NCI-H345 (cell line): ENCODE results near the gene BABAM2.
A peak's percentile ranks its signal among the peaks of the same experiment; 100 is the strongest.
"Not testable (repeated sequence)": the region's sequence is repeated elsewhere in the genome, so short reads cannot be mapped to it uniquely, and the experiment has no call there.

Source experiments
- DNase-seq: peaks from one replicate; lab custom pipeline; 2025; lab: John Stamatoyannopoulos, UW

The BABAM2 gene

GRCh38 chr2:27978761-27979160 lies 88.2 kb downstream of the BABAM2 start:
- DNase-seq = not testable (repeated sequence)

GRCh38 chr2:27980242-27980641 lies 89.7 kb downstream of the BABAM2 start:
- no peak for DNase-seq

DNA sequence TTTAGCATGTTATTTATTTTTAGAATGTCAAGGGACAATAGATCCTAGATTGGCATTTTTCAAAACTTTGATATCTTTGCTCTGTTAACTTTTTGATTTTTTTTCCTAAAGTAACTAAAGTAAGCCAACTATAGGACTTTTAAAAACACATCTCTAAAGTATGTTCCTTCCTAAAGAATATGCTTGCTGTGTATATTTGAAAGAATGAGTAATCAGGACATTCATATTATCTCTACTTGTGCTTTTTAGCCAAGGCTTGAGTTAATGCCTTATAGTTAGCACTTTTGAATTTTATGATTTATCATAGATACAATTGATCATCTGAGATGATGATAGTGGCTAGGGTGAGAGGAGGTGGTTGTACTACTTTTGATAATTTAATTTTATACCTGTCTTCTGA lies 93.6 kb downstream of the BABAM2 start:
- no peak for DNase-seq

GRCh38 chr2:27988306-27988705 lies 97.8 kb downstream of the BABAM2 start:
- DNase-seq = no peak

DNA sequence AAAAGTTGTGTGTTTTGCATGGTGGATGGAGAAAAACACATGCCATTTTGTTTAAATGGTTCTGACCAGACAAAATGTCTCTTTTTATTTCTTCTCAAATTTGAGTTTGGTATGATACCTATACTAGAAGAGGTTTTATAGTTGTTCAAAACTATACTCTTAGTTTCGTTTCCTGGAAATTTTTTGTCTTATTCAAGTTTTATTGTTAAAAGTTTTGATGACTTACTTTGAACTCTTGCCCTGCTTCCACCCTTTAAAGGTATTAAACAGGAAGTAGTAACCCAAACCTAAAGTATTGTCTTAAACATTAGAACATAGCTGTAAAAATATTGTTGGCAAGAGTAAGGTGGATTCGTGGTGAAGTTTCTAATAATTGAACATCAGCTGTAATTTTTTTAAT lies 98.2 kb downstream of the BABAM2 start:
- no peak for DNase-seq

DNA sequence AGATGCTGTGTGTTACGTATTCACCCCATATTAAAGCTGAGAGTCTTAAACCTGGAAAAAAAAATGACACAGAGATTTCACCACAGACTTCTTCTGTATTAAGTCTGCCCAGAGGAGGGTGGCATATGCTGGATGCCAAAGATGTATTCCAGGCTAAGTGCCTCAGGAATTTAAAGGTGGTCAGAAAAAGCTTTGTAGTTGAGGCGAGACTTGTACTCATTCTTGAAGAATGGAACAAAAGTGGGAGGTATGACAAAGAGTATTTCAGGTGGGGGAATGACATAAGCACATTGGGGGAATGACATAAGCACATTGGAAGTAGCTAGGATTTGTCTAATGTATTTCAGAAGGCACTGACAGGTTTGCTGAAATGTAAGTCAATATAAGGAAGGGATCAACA lies 98.6 kb downstream of the BABAM2 start:
- no peak for DNase-seq

DNA sequence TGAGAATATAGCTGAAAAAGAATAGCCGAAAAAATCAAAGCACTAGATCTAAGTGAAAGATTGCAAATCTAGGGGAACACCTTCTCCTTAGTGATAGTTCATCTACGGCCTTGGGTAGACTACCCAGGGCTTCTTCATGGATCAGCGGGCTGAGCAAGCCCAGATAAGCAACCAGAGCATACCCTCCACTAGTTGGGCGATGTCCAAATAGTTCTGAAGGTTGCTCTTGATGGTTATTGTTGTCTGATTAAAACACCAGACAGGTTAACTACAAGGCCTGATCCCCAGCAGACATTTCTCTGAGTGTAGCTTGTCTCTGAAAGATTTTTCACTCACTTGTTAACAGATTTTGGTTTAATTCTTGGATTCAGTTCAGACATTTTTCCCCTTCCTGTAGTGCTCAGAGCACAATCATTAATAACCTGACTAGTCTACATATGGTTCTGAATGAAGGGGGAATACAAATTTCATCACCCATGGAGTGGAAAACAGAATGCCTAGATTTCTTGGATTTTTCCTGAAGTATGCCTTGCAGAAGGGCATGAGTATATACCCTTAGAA lies 99.6 kb downstream of the BABAM2 start:
- DNase-seq = no peak

DNA sequence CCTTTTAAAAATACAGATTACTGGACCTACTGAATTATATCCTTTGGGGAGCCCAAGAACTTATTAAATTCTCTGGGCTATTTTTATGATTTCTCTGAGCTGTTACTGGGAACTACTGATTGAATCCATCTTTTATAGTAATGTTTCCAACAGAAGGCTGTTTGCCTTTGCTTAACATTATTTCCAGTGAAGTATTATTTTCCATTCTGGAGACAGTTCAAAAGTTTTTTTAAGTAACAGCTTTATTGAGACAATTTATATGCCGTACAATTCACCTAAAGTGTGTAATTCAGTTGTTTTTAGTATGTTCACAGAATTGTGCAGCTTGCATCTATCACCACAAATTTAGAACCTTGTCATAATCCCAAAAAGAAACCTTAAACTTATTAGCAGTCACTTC lies 100.6 kb downstream of the BABAM2 start:
- no peak for DNase-seq

- no peak for DNase-seq
These were observed 102.4 kb downstream of the BABAM2 start for GRCh38 chr2:27992787-27993401.

- DNase-seq = no peak
These were observed 102.9 kb downstream of the BABAM2 start for GRCh38 chr2:27993402-27993787.

GRCh38 chr2:27993950-27994728 lies 103.6 kb downstream of the BABAM2 start:
- no peak for DNase-seq

- DNase-seq = no peak
These were observed 105.8 kb downstream of the BABAM2 start for GRCh38 chr2:27996156-27996922.

GRCh38 chr2:28000287-28000686 lies 109.8 kb downstream of the BABAM2 start:
- DNase-seq = no peak

GRCh38 chr2:28002181-28002580 lies 111.7 kb downstream of the BABAM2 start:
- no peak for DNase-seq

GRCh38 chr2:28004086-28004485 lies 113.6 kb downstream of the BABAM2 start:
- no peak for DNase-seq

GRCh38 chr2:28009732-28010131 lies 119.2 kb downstream of the BABAM2 start:
- peak; percentile 9 for DNase-seq

GRCh38 chr2:28011322-28011737 lies 120.8 kb downstream of the BABAM2 start:
- no peak for DNase-seq

GRCh38 chr2:28018474-28018873 lies 127.9 kb downstream of the BABAM2 start:
- DNase-seq = not testable (repeated sequence)

- DNase-seq = not testable (repeated sequence)
These were observed 129.0 kb downstream of the BABAM2 start for GRCh38 chr2:28019521-28019920.

DNA sequence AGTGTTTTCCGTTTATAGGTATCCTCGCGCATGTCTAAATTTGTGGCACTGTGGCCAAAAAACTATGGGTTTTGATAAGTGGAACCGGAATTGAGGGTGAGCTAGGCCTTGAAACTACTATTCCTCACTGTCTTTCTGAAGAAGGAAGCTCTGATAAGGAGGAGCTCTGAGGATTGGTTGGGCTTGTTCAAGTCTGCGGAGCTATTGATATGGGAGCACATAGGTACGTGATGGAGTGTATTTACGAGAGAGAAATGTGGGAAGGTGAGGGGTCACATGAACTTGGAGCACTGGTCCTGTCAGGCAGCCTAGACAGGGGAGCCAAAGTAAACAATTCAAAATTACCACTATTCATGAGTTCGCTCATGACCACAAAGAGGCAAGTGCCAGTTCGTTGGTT lies 131.4 kb downstream of the BABAM2 start:
- DNase-seq = no peak

GRCh38 chr2:28025123-28025522 lies 134.6 kb downstream of the BABAM2 start:
- no peak for DNase-seq

- not testable (repeated sequence) for DNase-seq
These were observed 135.7 kb downstream of the BABAM2 start for GRCh38 chr2:28026230-28026629.

- no peak for DNase-seq
These were observed 137.5 kb downstream of the BABAM2 start for GRCh38 chr2:28028025-28028424.
